Measurements from ENCODE around the gene MBNL1.
"Not testable (repeated sequence)": the region's sequence is repeated elsewhere in the genome, so short reads cannot be mapped to it uniquely, and the experiment has no call there.

MBNL1 gene

GRCh38 chr3:152321955-152322377 is 53.2 kb downstream of the MBNL1 start:
- DNase-seq, result no peak

GRCh38 chr3:152322756-152323155 is 54.0 kb downstream of the MBNL1 start:
- DNase-seq, result no peak

- DNase-seq, result no peak
These were observed 55.1 kb downstream of the MBNL1 start for GRCh38 chr3:152323834-152324233.

GRCh38 chr3:152325136-152325535 is 56.4 kb downstream of the MBNL1 start:
- DNase-seq, result no peak

- no peak for DNase-seq
These were observed 58.5 kb downstream of the MBNL1 start for GRCh38 chr3:152327203-152327602.

- no peak for DNase-seq
These were observed 60.1 kb downstream of the MBNL1 start for GRCh38 chr3:152328841-152329240.

- DNase-seq, result no peak
These were observed 61.8 kb downstream of the MBNL1 start for GRCh38 chr3:152330559-152330958.

GRCh38 chr3:152331018-152331541 is 62.4 kb downstream of the MBNL1 start:
- no peak for DNase-seq

- no peak for DNase-seq
These were observed 63.3 kb downstream of the MBNL1 start for GRCh38 chr3:152331998-152332397.

GRCh38 chr3:152333928-152334327 is 65.2 kb downstream of the MBNL1 start:
- DNase-seq, result no peak

GRCh38 chr3:152334761-152335160 is 66.0 kb downstream of the MBNL1 start:
- DNase-seq, result no peak

- DNase-seq, result no peak
These were observed 66.5 kb downstream of the MBNL1 start for GRCh38 chr3:152335273-152335672.

- DNase-seq, result not testable (repeated sequence)
These were observed 68.6 kb downstream of the MBNL1 start for GRCh38 chr3:152337337-152337736.

GRCh38 chr3:152338159-152338720 is 69.5 kb downstream of the MBNL1 start:
- DNase-seq, result no peak

- DNase-seq, result no peak
These were observed 71.3 kb downstream of the MBNL1 start for GRCh38 chr3:152339881-152340505.

GRCh38 chr3:152345233-152345632 is 76.5 kb downstream of the MBNL1 start:
- no peak for DNase-seq

GRCh38 chr3:152346058-152346457 is 77.3 kb downstream of the MBNL1 start:
- no peak for DNase-seq

- DNase-seq, result no peak
These were observed 78.0 kb downstream of the MBNL1 start for GRCh38 chr3:152346740-152347139.

GRCh38 chr3:152348436-152349177 is 79.9 kb downstream of the MBNL1 start:
- DNase-seq, result no peak

GRCh38 chr3:152349392-152349791 is 80.7 kb downstream of the MBNL1 start:
- no peak for DNase-seq

GRCh38 chr3:152350139-152350538 is 81.4 kb downstream of the MBNL1 start:
- DNase-seq, result no peak

- DNase-seq, result no peak
These were observed 82.0 kb downstream of the MBNL1 start for GRCh38 chr3:152350776-152351175.

GRCh38 chr3:152352554-152352953 is 83.8 kb downstream of the MBNL1 start:
- no peak for DNase-seq

GRCh38 chr3:152353578-152353977 is 84.8 kb downstream of the MBNL1 start:
- no peak for DNase-seq

Measured in NCI-H345 (cell line).